Colon (tissue), 2 donors: ENCODE measurements around the gene OLFML1.

Experiments
- FAIRE-seq: peaks from 2 replicates; lab custom pipeline; 2012; peaks lifted over from hg19 to GRCh38; lab: Jason Lieb, UNC
- donor health status: control.
- donor health status: control.

The OLFML1 gene

GRCh38 chr11:7485186-7486097, at the start of gene OLFML1:
Gene OLFML1 (plus strand): TSS chr11:7485506. CDS start chr11:7485876, 370 bp downstream.
- no peak for FAIRE-seq

- no peak for FAIRE-seq
Observed at GRCh38 chr11:7436146-7436545, 49.2 kb upstream of the OLFML1 start.

- no peak for FAIRE-seq
Observed at GRCh38 chr11:7436657-7437056, 48.6 kb upstream of the OLFML1 start.

- FAIRE-seq, result no peak
Observed at GRCh38 chr11:7437696-7438095, 47.6 kb upstream of the OLFML1 start.

GRCh38 chr11:7439746-7440320, 45.5 kb upstream of the OLFML1 start:
- FAIRE-seq, result no peak

- FAIRE-seq, result no peak
Observed at GRCh38 chr11:7442588-7443215, 42.6 kb upstream of the OLFML1 start.

- FAIRE-seq, result no peak
Observed at GRCh38 chr11:7444091-7444981, 41.0 kb upstream of the OLFML1 start.

- no peak for FAIRE-seq
Observed at GRCh38 chr11:7445564-7445963, 39.7 kb upstream of the OLFML1 start.

- no peak for FAIRE-seq
Observed at GRCh38 chr11:7448201-7448600, 37.1 kb upstream of the OLFML1 start.

GRCh38 chr11:7449211-7449840, 36.0 kb upstream of the OLFML1 start:
- no peak for FAIRE-seq

- FAIRE-seq, result no peak
Observed at GRCh38 chr11:7449841-7450214, 35.5 kb upstream of the OLFML1 start.

GRCh38 chr11:7450836-7451235, 34.5 kb upstream of the OLFML1 start:
- no peak for FAIRE-seq

- no peak for FAIRE-seq
Observed at GRCh38 chr11:7451520-7451919, 33.8 kb upstream of the OLFML1 start.

- FAIRE-seq, result no peak
Observed at GRCh38 chr11:7451952-7452494, 33.3 kb upstream of the OLFML1 start.

GRCh38 chr11:7454854-7455253, 30.5 kb upstream of the OLFML1 start:
- no peak for FAIRE-seq

- no peak for FAIRE-seq
Observed at GRCh38 chr11:7457211-7457610, 28.1 kb upstream of the OLFML1 start.

- no peak for FAIRE-seq
Observed at GRCh38 chr11:7462706-7463105, 22.6 kb upstream of the OLFML1 start.

GRCh38 chr11:7467652-7468051, 17.7 kb upstream of the OLFML1 start:
- no peak for FAIRE-seq

GRCh38 chr11:7469351-7469865, 15.9 kb upstream of the OLFML1 start:
- FAIRE-seq, result no peak

- no peak for FAIRE-seq
Observed at GRCh38 chr11:7471071-7471470, 14.2 kb upstream of the OLFML1 start.

GRCh38 chr11:7473717-7474116, 11.6 kb upstream of the OLFML1 start:
- FAIRE-seq, result no peak
